ENCODE results near the gene ZNF526. TPM values are rescaled to one million over a fixed set of nuclear protein-coding genes. Genes with fewer than 3 reads are reported as not detected.

Gene ZNF526
- total RNA-seq, result 7.8 and 11.1 TPM in 2 replicates

- no peak for TF ChIP-seq CTCF (IDR thresholded peaks at IDR 0.05; ENCODE audit: insufficient read depth, low read length, severe bottlenecking)
- DNase-seq (ENCODE audit: low read depth) (peak; percentile 93), FAIRE-seq (no peak)
- peak within 1 kb of the TSS; percentile 74 for H3K4me3 ChIP-seq (ENCODE audit: low read depth, low read length)
- H3K36me3 ChIP-seq (ENCODE audit: control insufficient read depth, insufficient read depth, low read length), result peaks cover 4% of the 10 kb centered on the region
- no peaks in the 10 kb centered on the region for H3K27me3 ChIP-seq (ENCODE audit: control insufficient read depth, insufficient read depth, low read length)
Observed at GRCh38 chr19:42219812-42220750, at the start of gene ZNF526. Gene ZNF526, plus strand, starts transcription at chr19:42220312. Its CDS starts 4,092 bp downstream, at chr19:42224404.

GRCh38 chr19:42170715-42171114 lies 49.4 kb upstream of the ZNF526 start:
- DNase-seq (ENCODE audit: low read depth) (no peak), FAIRE-seq (peak; percentile 92)

GRCh38 chr19:42172261-42172660 lies 47.9 kb upstream of the ZNF526 start:
- Histone ChIP-seq H3K36me3 (ENCODE audit: control insufficient read depth, insufficient read depth, low read length) (no peaks in the 10 kb centered on the region), H3K4me3 (ENCODE audit: low read depth, low read length) (no peak overlapping the region), H3K27me3 (ENCODE audit: control insufficient read depth, insufficient read depth, low read length) (peaks cover 10% of the 10 kb centered on the region)
- no peak for TF ChIP-seq CTCF (IDR thresholded peaks at IDR 0.05; ENCODE audit: insufficient read depth, low read length, severe bottlenecking)
- DNase-seq (ENCODE audit: low read depth) (peak; percentile 28), FAIRE-seq (peak; percentile 93)

More at GRCh38 chr19:42170715-42171114, 49.4 kb upstream of the ZNF526 start:
- Histone ChIP-seq H3K36me3 (ENCODE audit: control insufficient read depth, insufficient read depth, low read length) (no peaks in the 10 kb centered on the region), H3K4me3 (ENCODE audit: low read depth, low read length) (no peak overlapping the region), H3K27me3 (ENCODE audit: control insufficient read depth, insufficient read depth, low read length) (peaks cover 7% of the 10 kb centered on the region)
- no peak for TF ChIP-seq CTCF (IDR thresholded peaks at IDR 0.05; ENCODE audit: insufficient read depth, low read length, severe bottlenecking)

- no peaks in the 10 kb centered on the region for H3K36me3 ChIP-seq (ENCODE audit: control insufficient read depth, insufficient read depth, low read length)
- H3K4me3 ChIP-seq (ENCODE audit: low read depth, low read length), result no peak overlapping the region
- DNase-seq (ENCODE audit: low read depth) (no peak), FAIRE-seq (no peak)
- no peak for TF ChIP-seq CTCF (IDR thresholded peaks at IDR 0.05; ENCODE audit: insufficient read depth, low read length, severe bottlenecking)
- H3K27me3 ChIP-seq (ENCODE audit: control insufficient read depth, insufficient read depth, low read length), result peaks cover 21% of the 10 kb centered on the region
Observed at GRCh38 chr19:42173695-42174094, 46.4 kb upstream of the ZNF526 start.

- H3K27me3 ChIP-seq (ENCODE audit: control insufficient read depth, insufficient read depth, low read length), result peaks cover 26% of the 10 kb centered on the region
- FAIRE-seq (no peak), DNase-seq (ENCODE audit: low read depth) (no peak)
- no peak overlapping the region for H3K4me3 ChIP-seq (ENCODE audit: low read depth, low read length)
- H3K36me3 ChIP-seq (ENCODE audit: control insufficient read depth, insufficient read depth, low read length), result no peaks in the 10 kb centered on the region
- TF ChIP-seq CTCF (IDR thresholded peaks at IDR 0.05; ENCODE audit: insufficient read depth, low read length, severe bottlenecking), result no peak
Observed at GRCh38 chr19:42174188-42174587, 45.9 kb upstream of the ZNF526 start.
